IMR-90 (cell line): ENCODE data around the gene MAP3K15. TPM values are rescaled to one million over a fixed set of nuclear protein-coding genes. Genes with fewer than 3 reads are reported as not detected.

ENCODE experiments used
- ATAC-seq: fragments of 200-7000 bp; cut with Tn5 transposase; 2 replicates; pipeline ENCODE4 v1.9.1; 2020; ENCODE audit warnings: low read depth, mild to moderate bottlenecking, moderate library complexity
- BruUV-seq: library from RNA; stranded (reverse); fragments of 400-500 nt; replicated peaks from 2 replicates; lab custom pipeline; 2021; lab: Mats Ljungman, UMichigan
- CTCF ChIA-PET: fragments of 300-600 bp; formaldehyde crosslinking; extraction: SDS; loops from one replicate; lab custom pipeline; 2021; ENCODE audit warnings: antibody characterized with exemption; lab: Yijun Ruan, JAX
- POLR2A ChIA-PET: fragments of 300-600 bp; sonication (Branson Sonifier 250); formaldehyde crosslinking; loops from one replicate; lab custom pipeline; 2022; ENCODE audit warnings: antibody characterized with exemption; ENCODE audit not compliant: unreplicated experiment; lab: Charles Lee
- DNase-seq: peaks from one replicate; pipeline ENCODE4 v3.0.0; 2013
- H2AFZ ChIP-seq: replicated peaks from 2 replicates; pipeline ENCODE3; 2013; ENCODE audit warnings: low read length, mild to moderate bottlenecking; ENCODE audit not compliant: poor library complexity
- H2AK5ac ChIP-seq: 2 replicates; pipeline ENCODE4 v1.6.1; 2013; ENCODE audit warnings: low read depth, low read length, inconsistent platforms
- H2AK9ac ChIP-seq: replicated peaks from 2 replicates; pipeline ENCODE3; 2013; ENCODE audit warnings: mild to moderate bottlenecking, low read depth, low read length, moderate library complexity; ENCODE audit not compliant: poor library complexity
- H2BK120ac ChIP-seq: 2 replicates; pipeline ENCODE4 v1.6.1; 2013; ENCODE audit warnings: low read depth, low read length, inconsistent platforms
- H2BK15ac ChIP-seq: 3 replicates; pipeline ENCODE4 v1.6.1; 2013; ENCODE audit warnings: low read depth, low read length, inconsistent platforms
- H2BK20ac ChIP-seq: 2 replicates; pipeline ENCODE4 v1.6.1; 2013; ENCODE audit warnings: low read depth, mild to moderate bottlenecking, inconsistent platforms, low read length, moderate library complexity
- H2BK5ac ChIP-seq: 2 replicates; pipeline ENCODE4 v1.6.1; 2013; ENCODE audit warnings: mild to moderate bottlenecking, low read depth, low read length, inconsistent platforms; ENCODE audit not compliant: poor library complexity, severe bottlenecking
- H3K14ac ChIP-seq: replicated peaks from 2 replicates; pipeline ENCODE4 v1.6.1; 2013; ENCODE audit warnings: low read depth, low read length, inconsistent platforms
- H3K18ac ChIP-seq: 2 replicates; pipeline ENCODE4 v1.6.1; 2013; ENCODE audit warnings: low read depth, low read length, control low read depth
- H3K23ac ChIP-seq: 2 replicates; pipeline ENCODE4 v1.6.1; 2013; ENCODE audit warnings: low read depth, low read length, inconsistent platforms
- H3K27ac ChIP-seq: 2 replicates; pipeline ENCODE4 v1.5.1; 2013; ENCODE audit warnings: mild to moderate bottlenecking, control low read depth, low read length; ENCODE audit not compliant: insufficient read depth
- H3K27me3 ChIP-seq: 2 replicates; pipeline ENCODE4 v1.6.1; 2013; ENCODE audit warnings: low read length; ENCODE audit not compliant: control insufficient read depth, insufficient read depth
- H3K36me3 ChIP-seq: 2 replicates; pipeline ENCODE4 v1.6.1; 2013; ENCODE audit warnings: low read length, mixed read lengths; ENCODE audit not compliant: control insufficient read depth, insufficient read depth
- H3K4ac ChIP-seq: 2 replicates; pipeline ENCODE4 v1.6.1; 2013; ENCODE audit warnings: low read depth, low read length, inconsistent platforms
- H3K4me1 ChIP-seq: 2 replicates; pipeline ENCODE4 v1.6.1; 2013; ENCODE audit warnings: low read length, mixed read lengths; ENCODE audit not compliant: control insufficient read depth, insufficient read depth
- H3K4me2 ChIP-seq: 2 replicates; pipeline ENCODE4 v1.6.1; 2013; ENCODE audit warnings: low read depth, mild to moderate bottlenecking, control low read depth, low read length, moderate library complexity
- H3K4me3 ChIP-seq: 2 replicates; pipeline ENCODE4 v1.5.1; 2013; ENCODE audit warnings: low read depth, mild to moderate bottlenecking, control low read depth, low read length, moderate library complexity; ENCODE audit not compliant: insufficient read depth
- H3K56ac ChIP-seq: 2 replicates; pipeline ENCODE4 v1.6.1; 2013; ENCODE audit warnings: low read length, inconsistent platforms; ENCODE audit not compliant: insufficient read depth; ENCODE audit errors: extremely low read depth
- H3K79me1 ChIP-seq, 2 experiments: 2 replicates each; pipeline ENCODE4 v1.6.1; 2013; ENCODE audit warnings: low read length in 2 of 2, inconsistent platforms in 1 of 2, low read depth in 1 of 2
- H3K9ac ChIP-seq: 2 replicates; pipeline ENCODE4 v1.6.1; 2013; ENCODE audit warnings: low read depth, low read length, control low read depth
- H3K9me1 ChIP-seq: 2 replicates; pipeline ENCODE4 v1.6.1; 2013; ENCODE audit warnings: low read length, inconsistent platforms; ENCODE audit not compliant: insufficient read depth
- H3K9me3 ChIP-seq: 2 replicates; pipeline ENCODE4 v1.6.1; 2013; ENCODE audit warnings: low read length; ENCODE audit not compliant: control insufficient read depth, insufficient read depth
- H4K20me1 ChIP-seq: 2 replicates; pipeline ENCODE4 v1.6.1; 2013; ENCODE audit warnings: low read length, inconsistent platforms; ENCODE audit not compliant: insufficient read depth
- H4K5ac ChIP-seq: 2 replicates; pipeline ENCODE4 v1.6.1; 2013; ENCODE audit warnings: mild to moderate bottlenecking, low read depth, low read length, control low read depth
- H4K8ac ChIP-seq, 2 experiments: 2 replicates each; pipeline ENCODE4 v1.6.1; 2013; ENCODE audit warnings: low read depth in 2 of 2, low read length in 2 of 2, control low read depth in 1 of 2, inconsistent platforms in 1 of 2
- H4K91ac ChIP-seq: 2 replicates; pipeline ENCODE4 v1.6.1; 2013; ENCODE audit warnings: low read depth, low read length, inconsistent platforms; ENCODE audit not compliant: insufficient read depth
- BHLHE40 ChIP-seq: fragments of 150-350 bp; IDR thresholded peaks from 2 replicates; pipeline ENCODE4 v1.6.1; 2016; ENCODE audit warnings: mild to moderate bottlenecking, low read depth, low read length
- CEBPB ChIP-seq: IDR thresholded peaks from 2 replicates; pipeline ENCODE4 v1.6.1; 2012; ENCODE audit warnings: low read depth, low read length, improper control_type of control experiment
- CHD1 ChIP-seq: IDR thresholded peaks from 2 replicates; pipeline ENCODE4 v1.6.1; 2012; ENCODE audit warnings: low read depth, low read length, improper control_type of control experiment
- FOS ChIP-seq: fragments of 150-350 bp; IDR thresholded peaks from 2 replicates; pipeline ENCODE4 v1.6.1; 2016; ENCODE audit warnings: low read depth, low read length
- MAFK ChIP-seq: IDR thresholded peaks from 2 replicates; pipeline ENCODE4 v1.6.1; 2012; ENCODE audit warnings: low read depth, low read length, improper control_type of control experiment
- MAZ ChIP-seq: IDR thresholded peaks from 2 replicates; pipeline ENCODE4 v1.6.1; 2012; ENCODE audit warnings: low read depth, mild to moderate bottlenecking, low read length, improper control_type of control experiment, moderate library complexity, borderline replicate concordance
- MXI1 ChIP-seq: IDR thresholded peaks from 2 replicates; pipeline ENCODE4 v1.6.1; 2012; ENCODE audit warnings: low read depth, mild to moderate bottlenecking, low read length, moderate library complexity, borderline replicate concordance
- NFE2L2 ChIP-seq: fragments of 150-350 bp; IDR thresholded peaks from 2 replicates; pipeline ENCODE4 v1.6.1; 2016; ENCODE audit warnings: low read depth, mild to moderate bottlenecking, low read length
- POLR2A ChIP-seq: IDR thresholded peaks from 2 replicates; pipeline ENCODE4 v1.6.1; 2012; ENCODE audit warnings: mild to moderate bottlenecking, low read depth, low read length
- RAD21 ChIP-seq: IDR thresholded peaks from 2 replicates; pipeline ENCODE4 v1.6.1; 2012; ENCODE audit warnings: low read length, improper control_type of control experiment
- RCOR1 ChIP-seq: IDR thresholded peaks from 2 replicates; pipeline ENCODE4 v1.6.1; 2012; ENCODE audit warnings: mild to moderate bottlenecking, low read length, improper control_type of control experiment; ENCODE audit not compliant: insufficient replicate concordance
- RFX5 ChIP-seq: IDR thresholded peaks from 2 replicates; pipeline ENCODE4 v1.8.0; 2012; ENCODE audit warnings: low read depth, mild to moderate bottlenecking, low read length, moderate library complexity
- SMC3 ChIP-seq: fragments of 150-350 bp; IDR thresholded peaks from 2 replicates; pipeline ENCODE4 v1.6.1; 2016; ENCODE audit warnings: low read depth, mild to moderate bottlenecking, antibody characterized with exemption, low read length, moderate library complexity
- WGBS, 2 experiments: methylation state at CpG; one replicate each; pipeline versions ENCODE4 v1.1.5 to v1.1.7; 2013; ENCODE audit warnings: missing lambda C conversion rate in 2 of 2; ENCODE audit not compliant: insufficient read length in 1 of 2; ENCODE audit errors: extremely low coverage in 2 of 2; 5-methylcytosine and 5-hydroxymethylcytosine counted together
- dilution Hi-C: fragments of 300-500 bp; cut with HindIII; formaldehyde crosslinking; loops from one replicate; pipeline ENCODE4 v1.14.3; 2018; ENCODE audit warnings: low sequenced_read_pairs; ENCODE audit not compliant: unreplicated experiment
- in situ Hi-C: fragments of 300-500 bp; cut with MboI; formaldehyde crosslinking; loops from 3 replicates; pipeline ENCODE4 v1.14.3; 2019; ENCODE audit warnings: low sequenced_read_pairs, inconsistent platforms, mixed read lengths
- intact Hi-C: fragments of 100-400 bp; cut with micrococcal nuclease; formaldehyde crosslinking; loops from 2 replicates; pipeline ENCODE4 v1.10.0; 2022
- polyA plus RNA-seq, 3 experiments: library from polyadenylated mRNA; depleted of rRNA; stranded (reverse); fragments of >200 nt; gene quantifications; 2 replicates each; pipeline ENCODE4 v1.2.3, GENCODE V29; 2012; ENCODE audit warnings: low replicate concordance in 1 of 3
- total RNA-seq: library from RNA; depleted of rRNA; stranded (reverse); fragments of >200 nt; gene quantifications from 2 replicates; pipeline ENCODE4 v1.2.3, GENCODE V29; 2012
- TF ChIP-seq, protein P1 (sequence below): fragments of 150-350 bp; IDR thresholded peaks from 2 replicates; pipeline ENCODE4 v1.6.1; 2017; ENCODE audit warnings: mild to moderate bottlenecking, antibody characterized with exemption, low read length, low read depth
- TF ChIP-seq, protein P2 (sequence below): fragments of 150-350 bp; IDR thresholded peaks from 2 replicates; pipeline ENCODE4 v1.6.1; 2016; ENCODE audit warnings: low read depth, mild to moderate bottlenecking, low read length, moderate library complexity, borderline replicate concordance
- TF ChIP-seq, protein P3 (sequence below): conservative IDR thresholded peaks from 2 replicates; pipeline ENCODE4 v1.5.1; 2012; ENCODE audit warnings: mild to moderate bottlenecking, low read depth, low read length, improper control_type of control experiment

The MAP3K15 gene
- total and polyA plus RNA-seq, 2 of the 4 experiments (the other 2 are of a cell fraction), result under 0.01 to 0.10 TPM

DNA sequence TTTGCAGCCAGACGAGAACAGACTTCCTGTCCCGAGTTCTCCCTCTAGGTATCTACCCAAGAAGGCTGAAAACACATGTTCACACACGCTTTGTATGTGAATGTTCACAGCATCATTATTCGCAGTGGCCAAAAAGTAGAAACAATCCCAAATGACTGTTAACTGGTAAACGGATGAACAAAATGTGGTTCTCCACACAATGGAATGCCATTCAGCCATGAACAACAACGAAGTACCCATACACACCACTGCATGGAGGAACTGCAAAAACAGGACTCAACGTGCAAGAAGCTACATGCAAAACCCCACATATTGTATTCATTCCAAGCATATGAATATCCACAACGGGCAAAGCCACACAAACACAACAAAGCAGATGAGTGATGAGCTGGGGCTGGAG lies 126.6 kb downstream of the MAP3K15 start:
- Histone ChIP-seq H3K36me3 (no peaks in the 10 kb centered on the region), H3K23ac (no peak overlapping the region), H3K27me3 (no peaks in the 10 kb centered on the region), H3K27ac (no peak overlapping the region), H2BK120ac (no peak overlapping the region), H2AK5ac (no peak overlapping the region), H4K20me1 (no peaks in the 10 kb centered on the region), H3K4me2 (no peak overlapping the region), H3K9ac (no peak overlapping the region), H2BK5ac (no peak overlapping the region), H3K14ac (no peak overlapping the region), H4K91ac (no peak overlapping the region), H3K4ac (no peak overlapping the region), H3K79me1 (no peaks in the 10 kb centered on the region), H3K9me1 (no peaks in the 10 kb centered on the region), H3K9me3 (no peaks in the 10 kb centered on the region), H3K18ac (no peak overlapping the region), H2AFZ (no peak overlapping the region), H4K5ac (no peak overlapping the region), H2BK20ac (no peak overlapping the region), H4K8ac (no peak overlapping the region), H3K4me3 (no peak overlapping the region), H2AK9ac (no peak overlapping the region), H2BK15ac (no peak overlapping the region), H3K4me1 (no peaks in the 10 kb centered on the region), H3K56ac (no peak overlapping the region)
- TF ChIP-seq, protein P1, sequence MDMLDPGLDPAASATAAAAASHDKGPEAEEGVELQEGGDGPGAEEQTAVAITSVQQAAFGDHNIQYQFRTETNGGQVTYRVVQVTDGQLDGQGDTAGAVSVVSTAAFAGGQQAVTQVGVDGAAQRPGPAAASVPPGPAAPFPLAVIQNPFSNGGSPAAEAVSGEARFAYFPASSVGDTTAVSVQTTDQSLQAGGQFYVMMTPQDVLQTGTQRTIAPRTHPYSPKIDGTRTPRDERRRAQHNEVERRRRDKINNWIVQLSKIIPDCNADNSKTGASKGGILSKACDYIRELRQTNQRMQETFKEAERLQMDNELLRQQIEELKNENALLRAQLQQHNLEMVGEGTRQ, result no peak
- no peak for TF ChIP-seq RAD21
- no peak for TF ChIP-seq CEBPB
- no peak for TF ChIP-seq RCOR1
- no peak for TF ChIP-seq FOS
- TF ChIP-seq POLR2A, result no peak
- TF ChIP-seq NFE2L2, result no peak
- no peak for TF ChIP-seq BHLHE40
- no peak for TF ChIP-seq RFX5
- TF ChIP-seq CHD1, result no peak
- TF ChIP-seq MAFK, result no peak
- TF ChIP-seq MXI1, result no peak
- TF ChIP-seq SMC3, result no peak
- TF ChIP-seq, protein P2, sequence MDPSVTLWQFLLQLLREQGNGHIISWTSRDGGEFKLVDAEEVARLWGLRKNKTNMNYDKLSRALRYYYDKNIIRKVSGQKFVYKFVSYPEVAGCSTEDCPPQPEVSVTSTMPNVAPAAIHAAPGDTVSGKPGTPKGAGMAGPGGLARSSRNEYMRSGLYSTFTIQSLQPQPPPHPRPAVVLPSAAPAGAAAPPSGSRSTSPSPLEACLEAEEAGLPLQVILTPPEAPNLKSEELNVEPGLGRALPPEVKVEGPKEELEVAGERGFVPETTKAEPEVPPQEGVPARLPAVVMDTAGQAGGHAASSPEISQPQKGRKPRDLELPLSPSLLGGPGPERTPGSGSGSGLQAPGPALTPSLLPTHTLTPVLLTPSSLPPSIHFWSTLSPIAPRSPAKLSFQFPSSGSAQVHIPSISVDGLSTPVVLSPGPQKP, result no peak
- no peak for TF ChIP-seq MAZ
- TF ChIP-seq, protein P3, sequence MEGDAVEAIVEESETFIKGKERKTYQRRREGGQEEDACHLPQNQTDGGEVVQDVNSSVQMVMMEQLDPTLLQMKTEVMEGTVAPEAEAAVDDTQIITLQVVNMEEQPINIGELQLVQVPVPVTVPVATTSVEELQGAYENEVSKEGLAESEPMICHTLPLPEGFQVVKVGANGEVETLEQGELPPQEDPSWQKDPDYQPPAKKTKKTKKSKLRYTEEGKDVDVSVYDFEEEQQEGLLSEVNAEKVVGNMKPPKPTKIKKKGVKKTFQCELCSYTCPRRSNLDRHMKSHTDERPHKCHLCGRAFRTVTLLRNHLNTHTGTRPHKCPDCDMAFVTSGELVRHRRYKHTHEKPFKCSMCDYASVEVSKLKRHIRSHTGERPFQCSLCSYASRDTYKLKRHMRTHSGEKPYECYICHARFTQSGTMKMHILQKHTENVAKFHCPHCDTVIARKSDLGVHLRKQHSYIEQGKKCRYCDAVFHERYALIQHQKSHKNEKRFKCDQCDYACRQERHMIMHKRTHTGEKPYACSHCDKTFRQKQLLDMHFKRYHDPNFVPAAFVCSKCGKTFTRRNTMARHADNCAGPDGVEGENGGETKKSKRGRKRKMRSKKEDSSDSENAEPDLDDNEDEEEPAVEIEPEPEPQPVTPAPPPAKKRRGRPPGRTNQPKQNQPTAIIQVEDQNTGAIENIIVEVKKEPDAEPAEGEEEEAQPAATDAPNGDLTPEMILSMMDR, result no peak
- in situ Hi-C loops, result loop anchor here (25.0 kb wide), 1 partner anchor 674 kb away; no protein-coding TSS in a partner anchor
- ATAC-seq, result no peak
- 67% methylated on average over 1 of the region's 8 CpGs; no CpG with 5 or more reads in 1 of the 2 experiments for WGBS, 2 experiments
- ChIA-PET POLR2A (no interaction called here), CTCF (no interaction called here)
- no peak for DNase-seq
- intact Hi-C loops, result no loop called here
- no TSS peak for BruUV-seq
- dilution Hi-C loops, result no loop called here
